GM19240 (cell line): ENCODE data around the gene L3MBTL4.

ENCODE experiments used
- DNase-seq: peaks from one replicate; pipeline ENCODE4 v3.0.0; 2011; ENCODE audit warnings: low spot score; ENCODE audit not compliant: insufficient read length

The L3MBTL4 gene

GRCh38 chr18:5918205-5918858 lies 496.4 kb downstream of the L3MBTL4 start:
- DNase-seq = no peak

- DNase-seq = no peak
Measured at GRCh38 chr18:5914951-5915350, 499.8 kb downstream of the L3MBTL4 start.

- no peak for DNase-seq
Measured at GRCh38 chr18:5914016-5914415, 500.7 kb downstream of the L3MBTL4 start.

GRCh38 chr18:5912566-5912965 lies 502.1 kb downstream of the L3MBTL4 start:
- DNase-seq = no peak

GRCh38 chr18:5909125-5909524 lies 505.6 kb downstream of the L3MBTL4 start:
- DNase-seq = no peak
